Body of pancreas (tissue), 4 donors: ENCODE measurements around the gene AKAP11.

Source experiments
- CTCF ChIP-seq, 7 experiments: fragments of 450-650 bp in 4 of 7; fragments of 200-600 bp in 3 of 7; sonication (generic) in 3 of 7; IDR thresholded peaks; one replicate each; pipeline ENCODE4 v1.5.1; 2016 to 2019; ENCODE audit warnings: antibody characterized with exemption in 7 of 7
- POLR2A ChIP-seq, 3 donors: fragments of 450-650 bp; IDR thresholded peaks; one replicate each; pipeline ENCODE4 v1.6.1; 2016; ENCODE audit warnings: antibody characterized with exemption in 3 of 3, mild to moderate bottlenecking in 2 of 3

- no peak for TF ChIP-seq CTCF (IDR thresholded peaks at IDR 0.05)
- no peak for TF ChIP-seq POLR2A (IDR thresholded peaks at IDR 0.05)
These were observed 84.2 kb downstream of the AKAP11 start for GRCh38 chr13:42356184-42356575.
